ENCODE measurements around the gene ZBTB7C. TPM values are rescaled to one million over a fixed set of nuclear protein-coding genes. Genes with fewer than 3 reads are reported as not detected.

The ZBTB7C gene
- total RNA-seq, 1 donor from 2014 or later: under 0.01 TPM

DNA sequence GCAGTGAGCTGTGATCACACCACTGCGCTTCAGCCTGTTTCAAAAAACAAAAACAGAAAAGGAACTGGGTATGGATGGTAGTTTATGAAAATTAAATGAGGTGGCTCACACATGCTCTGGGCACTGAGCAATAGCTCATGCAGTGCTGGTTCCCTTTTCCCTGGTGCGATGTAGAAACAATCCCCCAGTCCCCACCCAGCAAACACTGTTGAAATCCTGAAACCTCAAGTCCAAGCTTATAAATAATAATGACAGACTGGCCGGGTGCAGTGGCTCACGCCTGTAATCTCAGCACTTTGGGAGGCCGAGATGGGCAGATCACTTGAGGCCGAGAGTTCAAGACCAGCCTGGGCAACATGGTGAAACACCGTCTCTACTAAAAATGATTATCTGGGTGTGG, 423.3 kb downstream of the ZBTB7C start:
- H3K27me3 ChIP-seq (ENCODE audit: control insufficient read depth, insufficient read depth, low read length): peaks cover 2% of the 10 kb centered on the region
- FAIRE-seq (no peak), DNase-seq (ENCODE audit: low read depth) (no peak)
- TF ChIP-seq, protein P1, sequence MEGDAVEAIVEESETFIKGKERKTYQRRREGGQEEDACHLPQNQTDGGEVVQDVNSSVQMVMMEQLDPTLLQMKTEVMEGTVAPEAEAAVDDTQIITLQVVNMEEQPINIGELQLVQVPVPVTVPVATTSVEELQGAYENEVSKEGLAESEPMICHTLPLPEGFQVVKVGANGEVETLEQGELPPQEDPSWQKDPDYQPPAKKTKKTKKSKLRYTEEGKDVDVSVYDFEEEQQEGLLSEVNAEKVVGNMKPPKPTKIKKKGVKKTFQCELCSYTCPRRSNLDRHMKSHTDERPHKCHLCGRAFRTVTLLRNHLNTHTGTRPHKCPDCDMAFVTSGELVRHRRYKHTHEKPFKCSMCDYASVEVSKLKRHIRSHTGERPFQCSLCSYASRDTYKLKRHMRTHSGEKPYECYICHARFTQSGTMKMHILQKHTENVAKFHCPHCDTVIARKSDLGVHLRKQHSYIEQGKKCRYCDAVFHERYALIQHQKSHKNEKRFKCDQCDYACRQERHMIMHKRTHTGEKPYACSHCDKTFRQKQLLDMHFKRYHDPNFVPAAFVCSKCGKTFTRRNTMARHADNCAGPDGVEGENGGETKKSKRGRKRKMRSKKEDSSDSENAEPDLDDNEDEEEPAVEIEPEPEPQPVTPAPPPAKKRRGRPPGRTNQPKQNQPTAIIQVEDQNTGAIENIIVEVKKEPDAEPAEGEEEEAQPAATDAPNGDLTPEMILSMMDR (IDR thresholded peaks at IDR 0.05; ENCODE audit: insufficient read depth, low read length, severe bottlenecking): no peak
- H3K4me3 ChIP-seq (ENCODE audit: low read depth, low read length): no peak overlapping the region
- H3K36me3 ChIP-seq (ENCODE audit: control insufficient read depth, insufficient read depth, low read length): no peaks in the 10 kb centered on the region

DNA sequence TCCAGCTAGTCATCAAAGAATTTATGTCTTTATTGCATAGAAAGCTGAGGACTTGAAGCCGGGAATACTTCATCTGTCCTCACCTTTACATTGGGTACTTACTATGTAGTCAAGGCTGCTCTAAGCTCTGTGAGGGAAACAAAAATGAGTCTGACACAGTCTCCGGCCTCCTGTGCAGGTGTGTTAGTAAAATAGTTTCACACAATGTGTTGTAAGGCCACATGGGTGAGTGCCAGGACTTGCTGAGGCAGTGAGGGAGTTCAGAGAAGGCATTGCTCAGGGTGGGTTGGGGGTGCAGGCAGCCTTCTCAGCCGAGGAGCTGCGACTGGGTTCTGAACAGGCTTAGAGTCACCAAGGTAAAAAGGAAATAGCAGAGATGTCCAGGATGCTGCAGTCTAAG, 424.2 kb downstream of the ZBTB7C start:
- no peak overlapping the region for H3K4me3 ChIP-seq (ENCODE audit: low read depth, low read length)
- TF ChIP-seq, protein P1 (IDR thresholded peaks at IDR 0.05; ENCODE audit: insufficient read depth, low read length, severe bottlenecking): no peak
- H3K36me3 ChIP-seq (ENCODE audit: control insufficient read depth, insufficient read depth, low read length): no peaks in the 10 kb centered on the region
- DNase-seq (ENCODE audit: low read depth): no peak
- H3K27me3 ChIP-seq (ENCODE audit: control insufficient read depth, insufficient read depth, low read length): no peaks in the 10 kb centered on the region
- FAIRE-seq: no peak

DNA sequence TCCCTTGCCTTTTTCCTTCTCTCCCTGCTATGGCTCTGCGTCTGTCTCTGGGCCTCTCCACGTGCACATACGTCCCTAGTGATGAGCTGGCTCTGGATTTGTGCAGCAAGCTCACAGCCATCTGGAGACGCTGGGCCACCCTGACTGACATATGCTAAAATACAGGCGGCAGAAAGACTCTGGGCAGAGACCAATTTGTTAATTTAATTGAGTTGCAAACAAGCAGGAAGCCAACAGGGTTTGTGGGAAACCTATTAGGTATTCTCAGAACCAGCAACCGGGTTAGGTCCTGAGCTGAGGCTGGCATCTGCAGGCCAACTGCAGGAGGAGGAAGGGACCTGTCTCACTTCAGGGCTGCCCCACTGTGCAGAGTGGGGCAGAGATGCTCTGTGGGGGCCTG, 425.2 kb downstream of the ZBTB7C start:
- no peaks in the 10 kb centered on the region for H3K27me3 ChIP-seq (ENCODE audit: control insufficient read depth, insufficient read depth, low read length)
- DNase-seq (ENCODE audit: low read depth): no peak
- FAIRE-seq: no peak
- H3K36me3 ChIP-seq (ENCODE audit: control insufficient read depth, insufficient read depth, low read length): no peaks in the 10 kb centered on the region
- TF ChIP-seq, protein P1 (IDR thresholded peaks at IDR 0.05; ENCODE audit: insufficient read depth, low read length, severe bottlenecking): no peak
- H3K4me3 ChIP-seq (ENCODE audit: low read depth, low read length): no peak overlapping the region

DNA sequence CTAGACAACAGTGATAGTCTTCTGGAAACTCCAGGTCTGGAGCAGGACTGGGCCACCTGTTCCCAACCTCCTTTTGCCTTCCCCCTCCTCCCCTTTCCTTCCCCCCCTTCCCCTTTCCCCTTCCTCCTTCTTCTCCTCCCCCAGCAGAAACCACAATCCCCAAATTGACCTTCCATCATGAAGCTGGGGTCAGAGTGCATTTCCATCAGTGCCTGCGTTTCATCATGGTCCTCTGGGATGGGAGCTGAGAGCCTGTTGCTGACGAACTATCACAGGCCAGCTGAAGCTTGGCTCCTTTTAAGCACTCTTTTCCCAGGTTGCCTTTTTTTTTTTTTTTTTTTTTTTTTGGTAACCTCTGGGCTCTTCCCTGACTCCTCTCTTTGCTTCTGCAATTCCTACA, 426.1 kb downstream of the ZBTB7C start:
- TF ChIP-seq, protein P1 (IDR thresholded peaks at IDR 0.05; ENCODE audit: insufficient read depth, low read length, severe bottlenecking): no peak
- DNase-seq (ENCODE audit: low read depth) (no peak), FAIRE-seq (no peak)
- H3K27me3 ChIP-seq (ENCODE audit: control insufficient read depth, insufficient read depth, low read length): no peaks in the 10 kb centered on the region
- no peaks in the 10 kb centered on the region for H3K36me3 ChIP-seq (ENCODE audit: control insufficient read depth, insufficient read depth, low read length)
- H3K4me3 ChIP-seq (ENCODE audit: low read depth, low read length): no peak overlapping the region

DNA sequence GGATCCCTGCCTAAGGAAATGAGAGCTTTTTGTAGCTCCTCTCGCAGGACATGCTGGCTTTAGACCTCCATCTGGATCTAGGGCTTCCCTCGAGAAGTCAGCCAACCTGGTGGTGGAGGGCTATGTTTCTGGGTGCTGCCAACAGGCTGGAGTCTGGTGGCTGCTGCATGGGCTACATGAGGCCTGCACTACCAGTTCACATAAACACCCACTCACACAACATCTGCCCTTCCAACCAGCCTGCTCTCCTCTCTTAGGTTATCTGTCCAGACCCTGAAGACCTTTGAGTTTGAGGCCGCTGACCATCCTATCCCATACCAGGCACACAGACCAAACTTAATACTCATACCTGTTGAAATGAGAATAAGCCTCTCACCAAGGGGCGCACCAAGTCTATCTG, 427.4 kb downstream of the ZBTB7C start:
- H3K36me3 ChIP-seq (ENCODE audit: control insufficient read depth, insufficient read depth, low read length): no peaks in the 10 kb centered on the region
- H3K27me3 ChIP-seq (ENCODE audit: control insufficient read depth, insufficient read depth, low read length): no peaks in the 10 kb centered on the region
- H3K4me3 ChIP-seq (ENCODE audit: low read depth, low read length): no peak overlapping the region
- FAIRE-seq (no peak), DNase-seq (ENCODE audit: low read depth) (no peak)
- TF ChIP-seq, protein P1 (IDR thresholded peaks at IDR 0.05; ENCODE audit: insufficient read depth, low read length, severe bottlenecking): no peak

DNA sequence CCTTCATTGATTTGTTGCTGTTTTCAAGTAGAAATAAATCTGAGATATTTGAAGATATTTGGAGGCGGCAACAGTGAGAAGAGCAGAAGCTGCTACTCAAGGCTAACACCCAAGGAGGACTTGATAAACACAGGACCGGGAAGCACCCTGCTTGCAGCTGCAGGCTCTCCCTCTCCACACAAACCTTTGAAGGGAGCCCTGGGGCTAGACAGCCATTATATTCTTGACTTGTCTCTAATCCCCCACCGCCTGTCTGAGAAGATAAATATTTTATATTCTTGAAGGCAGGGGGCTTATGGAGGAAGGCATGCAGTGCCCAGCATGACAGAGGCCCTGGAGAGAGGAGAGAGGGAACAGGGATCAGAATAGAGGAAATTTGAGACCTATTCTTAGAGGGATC, 427.9 kb downstream of the ZBTB7C start:
- H3K36me3 ChIP-seq (ENCODE audit: control insufficient read depth, insufficient read depth, low read length): no peaks in the 10 kb centered on the region
- H3K27me3 ChIP-seq (ENCODE audit: control insufficient read depth, insufficient read depth, low read length): peaks cover 1% of the 10 kb centered on the region
- FAIRE-seq: no peak
- DNase-seq (ENCODE audit: low read depth): no peak
- TF ChIP-seq, protein P1 (IDR thresholded peaks at IDR 0.05; ENCODE audit: insufficient read depth, low read length, severe bottlenecking): no peak
- H3K4me3 ChIP-seq (ENCODE audit: low read depth, low read length): no peak overlapping the region

Measured in bronchial epithelial cell (primary cell).